Left ventricle myocardium inferior (tissue), 1 donor: Measurements from ENCODE around the gene HYKK. TPM values are rescaled to one million over a fixed set of nuclear protein-coding genes. Genes with fewer than 3 reads are reported as not detected.

Experiments used
- DNase-seq: peaks from one replicate; pipeline ENCODE4 v3.0.0-alpha.2; 2020
- H3K27ac ChIP-seq: fragments of 200-600 bp; replicated peaks from 2 replicates; pipeline ENCODE4 v1.8.0; 2021
- H3K27me3 ChIP-seq: fragments of 200-600 bp; 2 replicates; pipeline ENCODE4 v1.8.0; 2021; ENCODE audit warnings: low read depth
- H3K36me3 ChIP-seq: fragments of 200-600 bp; 2 replicates; pipeline ENCODE4 v1.8.0; 2021
- H3K4me1 ChIP-seq: fragments of 200-600 bp; 2 replicates; pipeline ENCODE4 v1.8.0; 2021
- H3K4me3 ChIP-seq: fragments of 200-600 bp; 2 replicates; pipeline ENCODE4 v1.8.0; 2021; ENCODE audit warnings: mild to moderate bottlenecking, moderate library complexity
- H3K9me3 ChIP-seq: fragments of 200-600 bp; replicated peaks from 2 replicates; pipeline ENCODE4 v1.8.0; 2021
- CTCF ChIP-seq: fragments of 200-600 bp; IDR thresholded peaks from 2 replicates; pipeline ENCODE4 v1.8.0; 2021; ENCODE audit warnings: antibody characterized with exemption, mild to moderate bottlenecking, borderline replicate concordance
- intact Hi-C: fragments of 100-400 bp; cut with micrococcal nuclease; formaldehyde crosslinking; loops from one replicate; pipeline ENCODE4 v1.11.0; 2022
- total RNA-seq: library from RNA; stranded (reverse); fragmentation: NEBNext Ultra II Directional; extraction: Animal tissue kit (Norgen Biotek cat#: 25700); gene quantifications from one replicate; pipeline ENCODE4 v1.2.1, GENCODE V29; 2021
- donor health status: DM: no; HTN: yes; CAD: no; lungs with severe emphysema.

The HYKK gene
- total RNA-seq, 1 donor from 2014 or later = 6.9 TPM

- no peaks in the 10 kb centered on the region for H3K9me3 ChIP-seq
- peak; percentile 89 for DNase-seq
- no peak within 1 kb of the TSS for H3K27ac ChIP-seq
- H3K27me3 ChIP-seq = peaks cover 8% of the 10 kb centered on the region
- peak within 1 kb of the TSS; percentile 73 for H3K4me3 ChIP-seq
- intact Hi-C loops = no loop called here
- H3K36me3 ChIP-seq = no peaks in the 10 kb centered on the region
- peaks cover 15% of the 10 kb centered on the region for H3K4me1 ChIP-seq
- no peak for TF ChIP-seq CTCF
These were observed 57.9 kb downstream of the HYKK start, which contains the start of gene CHRNA5 for GRCh38 chr15:78565097-78565950. TSS of gene CHRNA5 (plus strand) at chr15:78565520. CDS start at chr15:78565720, 200 bp downstream.

GRCh38 chr15:78565951-78566774, 58.8 kb downstream of the HYKK start:
- Histone ChIP-seq H3K4me1 (peaks cover 15% of the 10 kb centered on the region), H3K9me3 (no peaks in the 10 kb centered on the region), H3K4me3 (peak overlapping the region; percentile 73), H3K36me3 (no peaks in the 10 kb centered on the region), H3K27ac (no peak overlapping the region), H3K27me3 (peaks cover 12% of the 10 kb centered on the region)
- intact Hi-C loops = no loop called here
- no peak for DNase-seq
- no peak for TF ChIP-seq CTCF

- intact Hi-C loops = no loop called here
- Histone ChIP-seq H3K36me3 (no peaks in the 10 kb centered on the region), H3K4me3 (no peak overlapping the region), H3K27ac (no peak overlapping the region), H3K9me3 (no peaks in the 10 kb centered on the region), H3K27me3 (peaks cover 12% of the 10 kb centered on the region), H3K4me1 (peaks cover 20% of the 10 kb centered on the region)
- no peak for DNase-seq
- no peak for TF ChIP-seq CTCF
These were observed 60.2 kb downstream of the HYKK start for GRCh38 chr15:78567531-78567930.

- intact Hi-C loops = no loop called here
- DNase-seq = no peak
- Histone ChIP-seq H3K9me3 (no peaks in the 10 kb centered on the region), H3K27ac (no peak overlapping the region), H3K36me3 (no peaks in the 10 kb centered on the region), H3K27me3 (peaks cover 12% of the 10 kb centered on the region), H3K4me1 (peaks cover 13% of the 10 kb centered on the region), H3K4me3 (no peak overlapping the region)
- TF ChIP-seq CTCF = no peak
These were observed 63.3 kb downstream of the HYKK start for GRCh38 chr15:78570710-78571109.

GRCh38 chr15:78571382-78571781, 64.0 kb downstream of the HYKK start:
- Histone ChIP-seq H3K4me1 (peaks cover 6% of the 10 kb centered on the region), H3K36me3 (no peaks in the 10 kb centered on the region), H3K27me3 (peaks cover 12% of the 10 kb centered on the region), H3K9me3 (no peaks in the 10 kb centered on the region), H3K27ac (no peak overlapping the region), H3K4me3 (no peak overlapping the region)
- no peak for TF ChIP-seq CTCF
- DNase-seq = no peak
- intact Hi-C loops = no loop called here
